ENCODE measurements around the gene ZNF605. TPM values are rescaled to one million over a fixed set of nuclear protein-coding genes. Genes with fewer than 3 reads are reported as not detected.

The ZNF605 gene
- polyA plus RNA-seq, 4 donors, result 0.81 to 19.6 (median 2.8) TPM

GRCh38 chr12:132952371-132953162 is 3.5 kb downstream of the ZNF605 start:
- Histone ChIP-seq H3K36me3 (ENCODE audit: control insufficient read depth in 3 of 3, insufficient read depth in 2 of 3, low read depth in 1 of 3, low read length in 3 of 3) (peaks cover 6 to 42% (median 9%) of the 10 kb centered on the region in 3 donors), H3K27me3 (ENCODE audit: control insufficient read depth in 3 of 3, insufficient read depth in 3 of 3, low read length in 3 of 3) (no peaks in the 10 kb centered on the region), H3K4me1 (ENCODE audit: control insufficient read depth in 3 of 3, insufficient read depth in 2 of 3, low read depth in 1 of 3, low read length in 2 of 3) (peaks cover 0 to 4% (median 0%) of the 10 kb centered on the region in 3 donors), H3K27ac (ENCODE audit: low read depth in 1 of 3, low read length in 2 of 3) (no peak overlapping the region), H3K4me3 (ENCODE audit: low read depth in 1 of 3, low read length in 3 of 3) (no peak overlapping the region), H3K9me3 (ENCODE audit: control insufficient read depth in 2 of 2, insufficient read depth in 1 of 2, low read depth in 1 of 2, low read length in 1 of 2) (peaks cover 4 to 69% of the 10 kb centered on the region in 2 donors)
- no peak for DNase-seq
- 97 to 98% (median 98%) methylated on average over 18 of the region's 18 CpGs for WGBS, 3 donors
- FAIRE-seq, result no peak

GRCh38 chr12:132951649-132952048 is 4.5 kb downstream of the ZNF605 start:
- peaks cover 6 to 48% (median 10%) of the 10 kb centered on the region in 3 donors for H3K36me3 ChIP-seq (ENCODE audit: control insufficient read depth in 3 of 3, insufficient read depth in 2 of 3, low read depth in 1 of 3, low read length in 3 of 3)
- no peaks in the 10 kb centered on the region for H3K27me3 ChIP-seq (ENCODE audit: control insufficient read depth in 3 of 3, insufficient read depth in 3 of 3, low read length in 3 of 3)
- H3K9me3 ChIP-seq (ENCODE audit: control insufficient read depth in 2 of 2, insufficient read depth in 1 of 2, low read depth in 1 of 2, low read length in 1 of 2), result peaks cover 4 to 76% of the 10 kb centered on the region in 2 donors
- H3K4me3 ChIP-seq (ENCODE audit: low read depth in 1 of 3, low read length in 3 of 3), result no peak overlapping the region
- no peak for FAIRE-seq
- peaks cover 0 to 4% (median 0%) of the 10 kb centered on the region in 3 donors for H3K4me1 ChIP-seq (ENCODE audit: control insufficient read depth in 3 of 3, insufficient read depth in 2 of 3, low read depth in 1 of 3, low read length in 2 of 3)
- H3K27ac ChIP-seq (ENCODE audit: low read depth in 1 of 3, low read length in 2 of 3), result no peak overlapping the region
- 97 to 99% (median 98%) methylated on average over 8 of the region's 8 CpGs for WGBS, 3 donors
- no peak for DNase-seq

GRCh38 chr12:132950844-132951535 is 5.1 kb downstream of the ZNF605 start:
- H3K36me3 ChIP-seq (ENCODE audit: control insufficient read depth in 3 of 3, insufficient read depth in 2 of 3, low read depth in 1 of 3, low read length in 3 of 3), result peaks cover 9 to 54% (median 11%) of the 10 kb centered on the region in 3 donors
- FAIRE-seq, result no peak
- H3K9me3 ChIP-seq (ENCODE audit: control insufficient read depth in 2 of 2, insufficient read depth in 1 of 2, low read depth in 1 of 2, low read length in 1 of 2), result peaks cover 4 to 83% of the 10 kb centered on the region in 2 donors

GRCh38 chr12:132949936-132950837 is 5.9 kb downstream of the ZNF605 start:
- DNase-seq (no peak), FAIRE-seq (no peak)
- Histone ChIP-seq H3K4me3 (ENCODE audit: low read depth in 1 of 3, low read length in 3 of 3) (no peak overlapping the region), H3K27me3 (ENCODE audit: control insufficient read depth in 3 of 3, insufficient read depth in 3 of 3, low read length in 3 of 3) (no peaks in the 10 kb centered on the region), H3K36me3 (ENCODE audit: control insufficient read depth in 3 of 3, insufficient read depth in 2 of 3, low read depth in 1 of 3, low read length in 3 of 3) (peaks cover 11 to 60% (median 14%) of the 10 kb centered on the region in 3 donors), H3K4me1 (ENCODE audit: control insufficient read depth in 3 of 3, insufficient read depth in 2 of 3, low read depth in 1 of 3, low read length in 2 of 3) (peaks cover 0 to 4% (median 0%) of the 10 kb centered on the region in 3 donors), H3K9me3 (ENCODE audit: control insufficient read depth in 2 of 2, insufficient read depth in 1 of 2, low read depth in 1 of 2, low read length in 1 of 2) (peaks cover 4 to 89% of the 10 kb centered on the region in 2 donors), H3K27ac (ENCODE audit: low read depth in 1 of 3, low read length in 2 of 3) (no peak overlapping the region)
- 97 to 99% (median 98%) methylated on average over 30 of the region's 30 CpGs for WGBS, 3 donors

More at GRCh38 chr12:132950844-132951535, 5.1 kb downstream of the ZNF605 start:
- no peak for DNase-seq
- Histone ChIP-seq H3K4me3 (ENCODE audit: low read depth in 1 of 3, low read length in 3 of 3) (no peak overlapping the region), H3K27ac (ENCODE audit: low read depth in 1 of 3, low read length in 2 of 3) (no peak overlapping the region), H3K4me1 (ENCODE audit: control insufficient read depth in 3 of 3, insufficient read depth in 2 of 3, low read depth in 1 of 3, low read length in 2 of 3) (peaks cover 0 to 4% (median 0%) of the 10 kb centered on the region in 3 donors), H3K27me3 (ENCODE audit: control insufficient read depth in 3 of 3, insufficient read depth in 3 of 3, low read length in 3 of 3) (no peaks in the 10 kb centered on the region)
- 94 to 98% (median 98%) methylated on average over 27 of the region's 27 CpGs for WGBS, 3 donors

GRCh38 chr12:132948146-132949066 is 7.7 kb downstream of the ZNF605 start:
- DNase-seq, result no peak
- Histone ChIP-seq H3K27me3 (ENCODE audit: control insufficient read depth in 3 of 3, insufficient read depth in 3 of 3, low read length in 3 of 3) (no peaks in the 10 kb centered on the region), H3K4me1 (ENCODE audit: control insufficient read depth in 3 of 3, insufficient read depth in 2 of 3, low read depth in 1 of 3, low read length in 2 of 3) (no peaks in the 10 kb centered on the region), H3K27ac (ENCODE audit: low read depth in 1 of 3, low read length in 2 of 3) (no peak overlapping the region), H3K9me3 (ENCODE audit: control insufficient read depth in 2 of 2, insufficient read depth in 1 of 2, low read depth in 1 of 2, low read length in 1 of 2) (peaks cover 4 to 91% of the 10 kb centered on the region in 2 donors), H3K4me3 (ENCODE audit: low read depth in 1 of 3, low read length in 3 of 3) (no peak overlapping the region), H3K36me3 (ENCODE audit: control insufficient read depth in 3 of 3, insufficient read depth in 2 of 3, low read depth in 1 of 3, low read length in 3 of 3) (peaks cover 22 to 70% (median 23%) of the 10 kb centered on the region in 3 donors)
- WGBS, 3 donors, result 96 to 98% (median 97%) methylated on average over 29 of the region's 29 CpGs
- FAIRE-seq, result no peak

GRCh38 chr12:132946246-132946820 is 9.8 kb downstream of the ZNF605 start:
- peaks cover 4 to 92% of the 10 kb centered on the region in 2 donors for H3K9me3 ChIP-seq (ENCODE audit: control insufficient read depth in 2 of 2, insufficient read depth in 1 of 2, low read depth in 1 of 2, low read length in 1 of 2)
- no peaks in the 10 kb centered on the region for H3K27me3 ChIP-seq (ENCODE audit: control insufficient read depth in 3 of 3, insufficient read depth in 3 of 3, low read length in 3 of 3)
- no peak for FAIRE-seq
- H3K4me3 ChIP-seq (ENCODE audit: low read depth in 1 of 3, low read length in 3 of 3), result no peak overlapping the region
- H3K27ac ChIP-seq (ENCODE audit: low read depth in 1 of 3, low read length in 2 of 3), result no peak overlapping the region
- H3K36me3 ChIP-seq (ENCODE audit: control insufficient read depth in 3 of 3, insufficient read depth in 2 of 3, low read depth in 1 of 3, low read length in 3 of 3), result peaks cover 29 to 79% (median 34%) of the 10 kb centered on the region in 3 donors
- 90 to 96% (median 91%) methylated on average over 7 to 8 of the region's 8 CpGs for WGBS, 3 donors
- no peak for DNase-seq
- no peaks in the 10 kb centered on the region for H3K4me1 ChIP-seq (ENCODE audit: control insufficient read depth in 3 of 3, insufficient read depth in 2 of 3, low read depth in 1 of 3, low read length in 2 of 3)

- Histone ChIP-seq H3K9me3 (ENCODE audit: control insufficient read depth in 2 of 2, insufficient read depth in 1 of 2, low read depth in 1 of 2, low read length in 1 of 2) (peaks cover 8 to 92% of the 10 kb centered on the region in 2 donors), H3K27me3 (ENCODE audit: control insufficient read depth in 3 of 3, insufficient read depth in 3 of 3, low read length in 3 of 3) (no peaks in the 10 kb centered on the region), H3K27ac (ENCODE audit: low read depth in 1 of 3, low read length in 2 of 3) (no peak overlapping the region), H3K4me1 (ENCODE audit: control insufficient read depth in 3 of 3, insufficient read depth in 2 of 3, low read depth in 1 of 3, low read length in 2 of 3) (no peaks in the 10 kb centered on the region), H3K4me3 (ENCODE audit: low read depth in 1 of 3, low read length in 3 of 3) (no peak overlapping the region), H3K36me3 (ENCODE audit: control insufficient read depth in 3 of 3, insufficient read depth in 2 of 3, low read depth in 1 of 3, low read length in 3 of 3) (peaks cover 29 to 83% (median 36%) of the 10 kb centered on the region in 3 donors)
- DNase-seq, result no peak
- FAIRE-seq, result no peak
- WGBS, 3 donors, result 96 to 100% (median 99%) methylated on average over 9 of the region's 9 CpGs
Measured at GRCh38 chr12:132945806-132946205, 10.3 kb downstream of the ZNF605 start.

All from small intestine (tissue), 7 donors.